Measurements from ENCODE around the gene PTPRN2. TPM values are rescaled to one million over a fixed set of nuclear protein-coding genes. Genes with fewer than 3 reads are reported as not detected.

PTPRN2 gene
- total RNA-seq, 1 experiment from 2014 or later, result 0.11 TPM

DNA sequence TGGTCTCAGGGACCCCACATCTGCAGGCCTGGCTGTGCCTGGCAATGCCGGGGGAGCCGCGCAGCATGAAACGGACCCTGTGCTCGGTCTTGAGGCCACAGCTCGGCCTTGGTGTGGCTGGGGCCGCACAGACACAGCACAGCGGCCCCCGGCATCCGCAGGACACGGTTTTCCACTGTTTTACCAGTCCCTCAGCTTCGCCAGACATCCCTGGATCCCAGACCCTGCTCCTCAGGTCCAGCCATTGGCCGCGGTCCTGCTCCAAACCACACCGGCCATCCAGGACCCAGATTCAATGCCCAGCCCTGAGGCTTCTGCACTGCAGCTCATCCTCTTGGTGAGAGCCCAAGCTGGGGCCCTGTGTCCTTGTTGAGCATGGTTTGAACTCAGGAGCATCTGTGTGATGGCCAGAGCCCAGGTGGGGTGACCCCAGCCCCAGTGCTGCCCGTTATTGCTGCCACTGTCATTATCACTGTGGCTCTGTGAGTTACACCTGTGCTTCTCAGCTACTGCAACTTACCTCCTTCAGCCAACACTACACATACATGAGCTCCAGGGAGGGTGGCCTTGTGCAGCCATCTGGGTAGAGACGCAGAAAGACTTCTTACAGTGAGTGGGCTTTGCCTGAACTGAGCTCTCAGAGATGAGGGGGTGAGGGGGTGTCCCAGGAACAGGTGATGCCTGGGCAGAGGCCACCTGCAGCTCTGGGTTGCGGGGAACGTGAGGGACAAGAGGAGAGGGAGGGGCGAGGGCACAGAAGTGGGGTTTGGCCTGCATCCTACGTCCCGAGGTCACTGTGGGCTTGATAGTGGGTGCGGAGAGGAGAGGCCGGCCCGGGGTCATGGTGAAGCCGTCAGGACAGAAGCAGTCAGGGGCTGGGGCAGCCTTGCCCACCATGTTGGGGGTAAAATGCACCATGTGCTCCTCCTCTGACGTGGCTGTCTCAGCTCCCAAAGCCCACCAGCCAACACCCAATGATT, 567.6 kb downstream of the PTPRN2 start:
- BruUV-seq (replicated peaks), result no TSS peak
- ChIA-PET POLR2A (ENCODE audit: low non-redundant PET) (no interaction called here), CTCF (no interaction called here)
- Histone ChIP-seq H3K4me3 (ENCODE audit: low read depth, low read length, poor library complexity, severe bottlenecking) (no peak overlapping the region), H3K27me3 (replicated peaks; ENCODE audit: insufficient read depth, low read depth, low read length, poor library complexity) (no peaks in the 10 kb centered on the region), H3K4me1 (ENCODE audit: insufficient read depth, low read length, poor library complexity, severe bottlenecking) (no peaks in the 10 kb centered on the region), H3K27ac (ENCODE audit: low read depth, low read length, poor library complexity, severe bottlenecking) (no peak overlapping the region), H3K36me3 (ENCODE audit: insufficient read depth, low read length, poor library complexity, severe bottlenecking) (no peaks in the 10 kb centered on the region), H3K9me3 (ENCODE audit: low read depth, low read length, poor library complexity, severe bottlenecking) (no peaks in the 10 kb centered on the region)
- TF ChIP-seq, protein P1, sequence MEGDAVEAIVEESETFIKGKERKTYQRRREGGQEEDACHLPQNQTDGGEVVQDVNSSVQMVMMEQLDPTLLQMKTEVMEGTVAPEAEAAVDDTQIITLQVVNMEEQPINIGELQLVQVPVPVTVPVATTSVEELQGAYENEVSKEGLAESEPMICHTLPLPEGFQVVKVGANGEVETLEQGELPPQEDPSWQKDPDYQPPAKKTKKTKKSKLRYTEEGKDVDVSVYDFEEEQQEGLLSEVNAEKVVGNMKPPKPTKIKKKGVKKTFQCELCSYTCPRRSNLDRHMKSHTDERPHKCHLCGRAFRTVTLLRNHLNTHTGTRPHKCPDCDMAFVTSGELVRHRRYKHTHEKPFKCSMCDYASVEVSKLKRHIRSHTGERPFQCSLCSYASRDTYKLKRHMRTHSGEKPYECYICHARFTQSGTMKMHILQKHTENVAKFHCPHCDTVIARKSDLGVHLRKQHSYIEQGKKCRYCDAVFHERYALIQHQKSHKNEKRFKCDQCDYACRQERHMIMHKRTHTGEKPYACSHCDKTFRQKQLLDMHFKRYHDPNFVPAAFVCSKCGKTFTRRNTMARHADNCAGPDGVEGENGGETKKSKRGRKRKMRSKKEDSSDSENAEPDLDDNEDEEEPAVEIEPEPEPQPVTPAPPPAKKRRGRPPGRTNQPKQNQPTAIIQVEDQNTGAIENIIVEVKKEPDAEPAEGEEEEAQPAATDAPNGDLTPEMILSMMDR (conservative IDR thresholded peaks at IDR 0.05; ENCODE audit: low read depth, low read length), result no peak
- DNase-seq (ENCODE audit: low spot score), result no peak
- intact Hi-C loops (cut with micrococcal nuclease; ENCODE audit: unreplicated experiment), result no loop called here

DNA sequence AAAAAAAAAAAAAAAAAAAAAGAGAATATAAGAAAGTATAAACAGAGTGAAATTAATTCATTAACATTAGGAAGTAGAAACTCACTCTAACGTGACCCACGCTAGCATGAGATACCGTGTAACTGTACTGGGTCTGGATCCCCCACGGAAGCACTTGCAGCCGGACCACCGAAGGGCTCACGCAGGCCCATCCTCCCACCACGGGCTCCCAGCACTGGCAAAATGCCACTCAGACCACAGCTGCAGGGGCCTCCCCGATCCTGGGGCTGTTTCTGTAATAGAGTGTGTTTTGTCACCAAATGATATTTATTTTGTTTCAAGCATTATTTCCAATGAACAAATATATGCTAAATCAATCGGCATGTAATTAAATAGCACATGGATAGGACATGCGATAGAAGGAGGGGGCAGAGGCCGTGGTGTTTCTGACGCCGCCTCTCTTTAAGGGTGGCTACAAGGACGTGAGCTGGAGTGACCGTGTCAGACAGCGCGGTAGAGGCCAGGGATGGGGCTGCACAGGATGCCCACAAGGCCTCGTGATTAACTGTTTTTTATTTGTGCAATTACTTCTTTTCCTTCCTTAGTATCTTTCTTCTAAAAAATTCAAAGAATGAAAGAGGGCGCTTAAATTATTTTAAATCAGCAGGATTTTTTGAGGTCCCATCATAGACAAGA, 568.5 kb downstream of the PTPRN2 start:
- ChIA-PET CTCF (interaction anchor here (0.6 kb wide), 1 partner anchor 518 kb away, joined by 4 read pairs; no protein-coding TSS in a partner anchor), POLR2A (ENCODE audit: low non-redundant PET) (no interaction called here)
- Histone ChIP-seq H3K9me3 (ENCODE audit: low read depth, low read length, poor library complexity, severe bottlenecking) (no peaks in the 10 kb centered on the region), H3K27me3 (replicated peaks; ENCODE audit: insufficient read depth, low read depth, low read length, poor library complexity) (no peaks in the 10 kb centered on the region), H3K27ac (ENCODE audit: low read depth, low read length, poor library complexity, severe bottlenecking) (no peak overlapping the region), H3K36me3 (ENCODE audit: insufficient read depth, low read length, poor library complexity, severe bottlenecking) (no peaks in the 10 kb centered on the region), H3K4me1 (ENCODE audit: insufficient read depth, low read length, poor library complexity, severe bottlenecking) (no peaks in the 10 kb centered on the region), H3K4me3 (ENCODE audit: low read depth, low read length, poor library complexity, severe bottlenecking) (no peak overlapping the region)
- no peak for DNase-seq (ENCODE audit: low spot score)
- intact Hi-C loops (cut with micrococcal nuclease; ENCODE audit: unreplicated experiment), result no loop called here
- no TSS peak for BruUV-seq (replicated peaks)
- no peak for TF ChIP-seq EZH2 (IDR thresholded peaks at IDR 0.05; ENCODE audit: borderline replicate concordance, low read depth, low read length, poor library complexity, severe bottlenecking)
- TF ChIP-seq, protein P1 (conservative IDR thresholded peaks at IDR 0.05; ENCODE audit: low read depth, low read length), result no peak

DNA sequence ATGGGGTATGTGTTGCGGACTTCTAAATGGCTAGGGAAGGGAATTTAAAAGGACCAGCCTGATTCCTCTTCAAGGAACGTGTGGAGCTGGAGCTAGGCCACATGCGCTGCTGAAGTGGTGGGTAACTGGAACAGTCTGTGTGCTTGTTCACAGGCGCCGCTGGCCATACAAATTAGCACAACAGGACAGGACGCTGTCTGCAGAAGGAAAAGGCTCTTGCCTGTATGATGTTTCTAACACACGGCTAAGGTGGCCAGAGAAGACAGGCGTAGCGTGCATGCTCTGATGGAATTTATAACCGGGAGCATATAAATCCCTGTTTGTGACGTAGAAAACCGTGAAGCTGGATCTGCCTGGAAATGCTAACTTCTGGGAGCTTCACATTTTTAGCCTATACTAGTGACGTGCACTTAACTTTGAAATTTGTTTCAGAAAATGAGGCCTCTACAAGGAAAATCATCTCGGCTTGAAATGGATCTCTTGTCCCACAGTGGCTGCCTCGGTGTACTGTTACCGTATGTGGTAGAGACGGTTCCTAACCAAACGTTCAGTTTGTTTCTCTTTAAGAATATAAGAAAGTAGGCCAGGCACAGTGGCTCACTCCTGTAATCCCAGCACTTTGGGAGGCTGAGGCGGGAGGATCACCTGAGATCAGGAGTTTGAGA, 569.4 kb downstream of the PTPRN2 start:
- H3K9me3 ChIP-seq (ENCODE audit: low read depth, low read length, poor library complexity, severe bottlenecking), result no peaks in the 10 kb centered on the region
- no peaks in the 10 kb centered on the region for H3K4me1 ChIP-seq (ENCODE audit: insufficient read depth, low read length, poor library complexity, severe bottlenecking)
- BruUV-seq (replicated peaks), result no TSS peak
- ChIA-PET POLR2A (ENCODE audit: low non-redundant PET) (no interaction called here), CTCF (interaction anchor here (0.6 kb wide), 1 partner anchor 517 kb away, joined by 4 read pairs; no protein-coding TSS in a partner anchor)
- no peaks in the 10 kb centered on the region for H3K36me3 ChIP-seq (ENCODE audit: insufficient read depth, low read length, poor library complexity, severe bottlenecking)
- no peak overlapping the region for H3K4me3 ChIP-seq (ENCODE audit: low read depth, low read length, poor library complexity, severe bottlenecking)
- H3K27me3 ChIP-seq (replicated peaks; ENCODE audit: insufficient read depth, low read depth, low read length, poor library complexity), result no peaks in the 10 kb centered on the region
- intact Hi-C loops (cut with micrococcal nuclease; ENCODE audit: unreplicated experiment), result no loop called here
- TF ChIP-seq, protein P1 (conservative IDR thresholded peaks at IDR 0.05; ENCODE audit: low read depth, low read length), result no peak
- no peak for TF ChIP-seq EZH2 (IDR thresholded peaks at IDR 0.05; ENCODE audit: borderline replicate concordance, low read depth, low read length, poor library complexity, severe bottlenecking)
- DNase-seq (ENCODE audit: low spot score), result no peak
- H3K27ac ChIP-seq (ENCODE audit: low read depth, low read length, poor library complexity, severe bottlenecking), result no peak overlapping the region

Data from A673 (cell line).